GM23338 (cell line): ENCODE data around the gene MID1. TPM values are rescaled to one million over a fixed set of nuclear protein-coding genes. Genes with fewer than 3 reads are reported as not detected.
A peak's percentile ranks its signal among the peaks of the same experiment; 100 is the strongest.

Source experiments
- ATAC-seq: fragments of 200-7000 bp; cut with Tn5 transposase; 3 replicates; pipeline ENCODE4 v1.9.1; 2020
- DNase-seq: peaks from one replicate; pipeline ENCODE4 v3.0.0-alpha.2; 2015; ENCODE audit warnings: low spot score
- H2AFZ ChIP-seq: fragments of 200-600 bp; sonication (generic); 2 replicates; pipeline ENCODE4 v1.8.0; 2016; ENCODE audit warnings: antibody characterized with exemption, mild to moderate bottlenecking, moderate library complexity
- H3F3A ChIP-seq: fragments of 200-600 bp; sonication (generic); replicated peaks from 2 replicates; pipeline ENCODE4 v1.8.0; 2017; ENCODE audit warnings: antibody characterized with exemption, mixed run types, low read depth
- H3K27ac ChIP-seq: fragments of 200-600 bp; sonication (generic); 2 replicates; pipeline ENCODE4 v1.6.1; 2016; ENCODE audit warnings: low read depth
- H3K27me3 ChIP-seq: fragments of 200-600 bp; sonication (generic); 2 replicates; pipeline ENCODE4 v1.8.0; 2016; ENCODE audit warnings: mild to moderate bottlenecking, mixed run types, moderate library complexity; ENCODE audit not compliant: insufficient read depth
- H3K36me3 ChIP-seq: fragments of 200-600 bp; sonication (generic); 2 replicates; pipeline ENCODE4 v1.8.0; 2016; ENCODE audit warnings: mild to moderate bottlenecking; ENCODE audit not compliant: insufficient read depth
- H3K4me1 ChIP-seq: fragments of 200-600 bp; sonication (generic); 2 replicates; pipeline ENCODE4 v1.8.0; 2016; ENCODE audit warnings: mild to moderate bottlenecking, moderate library complexity; ENCODE audit not compliant: insufficient read depth
- H3K4me2 ChIP-seq: fragments of 200-600 bp; sonication (generic); 2 replicates; pipeline ENCODE4 v1.7.1; 2017; ENCODE audit warnings: mixed run types
- H3K4me3 ChIP-seq: fragments of 200-600 bp; sonication (generic); 2 replicates; pipeline ENCODE4 v1.6.1; 2016; ENCODE audit warnings: mixed run types
- H3K79me2 ChIP-seq: fragments of 200-600 bp; sonication (generic); replicated peaks from 2 replicates; pipeline ENCODE4 v1.8.0; 2017; ENCODE audit warnings: mild to moderate bottlenecking; ENCODE audit not compliant: insufficient read depth
- H3K9me2 ChIP-seq: fragments of 200-600 bp; sonication (generic); 2 replicates; pipeline ENCODE4 v1.8.0; 2017; ENCODE audit not compliant: insufficient read depth
- H4K20me1 ChIP-seq: fragments of 200-600 bp; sonication (generic); replicated peaks from 2 replicates; pipeline ENCODE4 v1.8.0; 2017; ENCODE audit warnings: mild to moderate bottlenecking; ENCODE audit not compliant: insufficient read depth
- H3K27ac Mint-ChIP-seq: 2 replicates; pipeline ENCODE4 v1.8.0; 2020; ENCODE audit warnings: inconsistent platforms, mild to moderate bottlenecking, moderate library complexity, mixed read lengths
- H3K27me3 Mint-ChIP-seq: 3 replicates; pipeline ENCODE4 v1.8.0; 2022; ENCODE audit warnings: low read depth, mild to moderate bottlenecking, moderate library complexity, mixed read lengths, inconsistent platforms; ENCODE audit not compliant: insufficient read depth, poor library complexity
- H3K36me3 Mint-ChIP-seq: 3 replicates; pipeline ENCODE4 v1.8.0; 2021; ENCODE audit warnings: low read depth, mild to moderate bottlenecking, inconsistent platforms, moderate library complexity, mixed read lengths
- H3K4me1 Mint-ChIP-seq: 3 replicates; pipeline ENCODE4 v1.8.0; 2020; ENCODE audit warnings: mild to moderate bottlenecking, inconsistent platforms, mixed read lengths
- H3K4me3 Mint-ChIP-seq: 3 replicates; pipeline ENCODE4 v1.8.0; 2021; ENCODE audit warnings: moderate library complexity, mild to moderate bottlenecking, inconsistent platforms, mixed read lengths
- H3K9me3 Mint-ChIP-seq: 3 replicates; pipeline ENCODE4 v1.8.0; 2020; ENCODE audit warnings: moderate library complexity, mild to moderate bottlenecking, inconsistent platforms, mixed read lengths
- CREB1 ChIP-seq: fragments of 250-450 bp; sonication (Bioruptor Pico); IDR thresholded peaks from 2 replicates; pipeline ENCODE4 v1.5.0; 2020; ENCODE audit warnings: low read depth, mild to moderate bottlenecking, moderate library complexity
- EZH2 ChIP-seq: fragments of 200-600 bp; sonication (generic); IDR thresholded peaks from one replicate; pipeline ENCODE4 v1.8.0; 2017; ENCODE audit warnings: antibody characterized with exemption, mild to moderate bottlenecking, low read depth; ENCODE audit not compliant: unreplicated experiment
- JUNB ChIP-seq: IDR thresholded peaks from one replicate; pipeline ENCODE4 v1.6.1; 2016; ENCODE audit warnings: antibody characterized with exemption; ENCODE audit not compliant: unreplicated experiment
- NANOG ChIP-seq: IDR thresholded peaks from 2 replicates; pipeline ENCODE4 v1.6.1; 2016; ENCODE audit warnings: antibody characterized with exemption, borderline replicate concordance
- POLR2AphosphoS5 ChIP-seq: IDR thresholded peaks from 2 replicates; pipeline ENCODE4 v1.6.1; 2016; ENCODE audit warnings: antibody characterized with exemption, low read depth
- ZNF114 ChIP-seq: fragments of 250-450 bp; sonication (Bioruptor Pico); IDR thresholded peaks from 2 replicates; pipeline ENCODE4 v1.5.0; 2020; ENCODE audit warnings: mild to moderate bottlenecking, moderate library complexity
- ZNF331 ChIP-seq: fragments of 250-450 bp; sonication (Bioruptor Pico); IDR thresholded peaks from 2 replicates; pipeline ENCODE4 v1.5.0; 2020; ENCODE audit warnings: low read depth, mild to moderate bottlenecking, moderate library complexity
- polyA plus RNA-seq: library from polyadenylated mRNA; unstranded; fragments of >200 nt; fragmentation: Nextera tagmentation; extraction: Ambion mirVana; gene quantifications from 2 replicates; pipeline ENCODE4 v1.2.1, GENCODE V29; 2016
- total RNA-seq: library from RNA; depleted of rRNA; stranded (reverse); fragments of >200 nt; shearing (Covaris generic); gene quantifications from 2 replicates; pipeline ENCODE4 v1.2.3, GENCODE V29; 2014
- TF ChIP-seq, protein P1 (sequence below): IDR thresholded peaks from one replicate; pipeline ENCODE4 v1.6.1; 2018; ENCODE audit warnings: antibody characterized with exemption; ENCODE audit not compliant: unreplicated experiment
- TF ChIP-seq, protein P2 (sequence below): IDR thresholded peaks from 2 replicates; pipeline ENCODE4 v1.6.1; 2016; ENCODE audit warnings: antibody characterized with exemption
- TF ChIP-seq, protein P3 (sequence below), 2 experiments: fragments of 200-600 bp in 1 of 2; sonication (generic) in 1 of 2; conservative IDR thresholded peaks; 2 replicates each; pipeline versions ENCODE4 v1.5.1 to v1.6.1; 2016 to 2017; ENCODE audit warnings: antibody characterized with exemption in 2 of 2, low read depth in 2 of 2, mild to moderate bottlenecking in 2 of 2, moderate library complexity in 1 of 2

The MID1 gene
- total and polyA plus RNA-seq, 2 experiments from 2014 or later, result 27.2 to 39.3 TPM

DNA sequence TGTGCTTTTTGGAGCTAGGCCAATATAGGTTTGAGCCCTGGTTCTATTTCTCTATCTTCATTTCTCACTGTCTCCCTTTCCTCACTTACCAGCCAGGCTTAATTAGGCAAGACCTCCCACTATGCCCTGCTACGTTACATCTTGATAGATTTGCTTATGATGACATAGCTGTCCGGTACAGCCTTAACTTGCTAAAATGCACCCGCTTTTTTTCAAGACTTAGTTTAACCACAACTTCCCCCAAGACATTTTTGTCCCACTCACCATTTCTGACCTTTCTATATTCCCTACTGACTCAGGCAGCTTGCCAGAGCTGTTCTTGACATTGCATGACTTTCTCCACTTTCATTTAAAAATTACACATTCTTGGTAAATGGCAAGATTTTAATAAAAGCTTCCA is 152.6 kb downstream of the MID1 start (continued):
- TF ChIP-seq, protein P1, sequence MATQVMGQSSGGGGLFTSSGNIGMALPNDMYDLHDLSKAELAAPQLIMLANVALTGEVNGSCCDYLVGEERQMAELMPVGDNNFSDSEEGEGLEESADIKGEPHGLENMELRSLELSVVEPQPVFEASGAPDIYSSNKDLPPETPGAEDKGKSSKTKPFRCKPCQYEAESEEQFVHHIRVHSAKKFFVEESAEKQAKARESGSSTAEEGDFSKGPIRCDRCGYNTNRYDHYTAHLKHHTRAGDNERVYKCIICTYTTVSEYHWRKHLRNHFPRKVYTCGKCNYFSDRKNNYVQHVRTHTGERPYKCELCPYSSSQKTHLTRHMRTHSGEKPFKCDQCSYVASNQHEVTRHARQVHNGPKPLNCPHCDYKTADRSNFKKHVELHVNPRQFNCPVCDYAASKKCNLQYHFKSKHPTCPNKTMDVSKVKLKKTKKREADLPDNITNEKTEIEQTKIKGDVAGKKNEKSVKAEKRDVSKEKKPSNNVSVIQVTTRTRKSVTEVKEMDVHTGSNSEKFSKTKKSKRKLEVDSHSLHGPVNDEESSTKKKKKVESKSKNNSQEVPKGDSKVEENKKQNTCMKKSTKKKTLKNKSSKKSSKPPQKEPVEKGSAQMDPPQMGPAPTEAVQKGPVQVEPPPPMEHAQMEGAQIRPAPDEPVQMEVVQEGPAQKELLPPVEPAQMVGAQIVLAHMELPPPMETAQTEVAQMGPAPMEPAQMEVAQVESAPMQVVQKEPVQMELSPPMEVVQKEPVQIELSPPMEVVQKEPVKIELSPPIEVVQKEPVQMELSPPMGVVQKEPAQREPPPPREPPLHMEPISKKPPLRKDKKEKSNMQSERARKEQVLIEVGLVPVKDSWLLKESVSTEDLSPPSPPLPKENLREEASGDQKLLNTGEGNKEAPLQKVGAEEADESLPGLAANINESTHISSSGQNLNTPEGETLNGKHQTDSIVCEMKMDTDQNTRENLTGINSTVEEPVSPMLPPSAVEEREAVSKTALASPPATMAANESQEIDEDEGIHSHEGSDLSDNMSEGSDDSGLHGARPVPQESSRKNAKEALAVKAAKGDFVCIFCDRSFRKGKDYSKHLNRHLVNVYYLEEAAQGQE, result no peak
- TF ChIP-seq ZNF331 (CRISPR knock-in tag), result no peak
- TF ChIP-seq JUNB, result no peak

DNA sequence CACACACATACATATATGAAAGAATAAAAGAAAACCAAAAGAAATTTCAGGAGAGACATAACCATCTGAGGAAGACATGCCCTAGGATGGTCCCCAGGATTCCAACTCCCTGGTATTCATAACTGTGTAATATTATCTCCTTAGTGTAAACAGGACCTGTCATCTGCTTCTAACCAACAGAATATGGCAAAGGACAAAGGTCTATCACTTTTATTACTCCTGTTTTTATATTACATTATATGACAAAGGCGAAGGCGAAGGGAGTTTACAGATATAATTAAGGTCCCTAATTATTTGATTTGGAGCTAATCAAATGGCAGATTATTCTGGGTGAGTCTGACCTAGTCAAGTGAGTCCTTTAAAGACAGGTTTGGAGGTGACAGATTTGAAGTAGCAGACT is 155.1 kb downstream of the MID1 start:
- H3F3A ChIP-seq, result no peaks in the 10 kb centered on the region
- no peaks in the 10 kb centered on the region for H3K9me2 ChIP-seq
- H3K4me3 ChIP-seq, result no peak overlapping the region
- H3K79me2 ChIP-seq, result no peaks in the 10 kb centered on the region
- Mint-ChIP-seq H3K4me1 (peaks cover 28% of the 10 kb centered on the region), H3K4me3 (no peak overlapping the region), H3K27ac (peak overlapping the region; percentile 65; the same call in 1 of the 2 replicates), H3K36me3 (peaks cover 36% of the 10 kb centered on the region), H3K27me3 (no peaks in the 10 kb centered on the region), H3K9me3 (no peaks in the 10 kb centered on the region)
- no peaks in the 10 kb centered on the region for H3K27me3 ChIP-seq
- DNase-seq (no peak), ATAC-seq (no peak)
- no peaks in the 10 kb centered on the region for H4K20me1 ChIP-seq
- H3K36me3 ChIP-seq, result peaks cover 2% of the 10 kb centered on the region; the same call in 1 of the 2 replicates
- no peaks in the 10 kb centered on the region for H3K4me1 ChIP-seq
- H3K27ac ChIP-seq, result no peak overlapping the region
- no peak overlapping the region for H3K4me2 ChIP-seq
- H2AFZ ChIP-seq, result no peak overlapping the region
- TF ChIP-seq POLR2AphosphoS5, result no peak
- TF ChIP-seq, protein P1, result no peak
- TF ChIP-seq CREB1 (CRISPR knock-in tag), result no peak
- TF ChIP-seq ZNF114 (CRISPR knock-in tag), result no peak
- TF ChIP-seq, protein P2, sequence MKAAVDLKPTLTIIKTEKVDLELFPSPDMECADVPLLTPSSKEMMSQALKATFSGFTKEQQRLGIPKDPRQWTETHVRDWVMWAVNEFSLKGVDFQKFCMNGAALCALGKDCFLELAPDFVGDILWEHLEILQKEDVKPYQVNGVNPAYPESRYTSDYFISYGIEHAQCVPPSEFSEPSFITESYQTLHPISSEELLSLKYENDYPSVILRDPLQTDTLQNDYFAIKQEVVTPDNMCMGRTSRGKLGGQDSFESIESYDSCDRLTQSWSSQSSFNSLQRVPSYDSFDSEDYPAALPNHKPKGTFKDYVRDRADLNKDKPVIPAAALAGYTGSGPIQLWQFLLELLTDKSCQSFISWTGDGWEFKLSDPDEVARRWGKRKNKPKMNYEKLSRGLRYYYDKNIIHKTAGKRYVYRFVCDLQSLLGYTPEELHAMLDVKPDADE, result no peak
- no peak for TF ChIP-seq EZH2
- TF ChIP-seq, protein P3, sequence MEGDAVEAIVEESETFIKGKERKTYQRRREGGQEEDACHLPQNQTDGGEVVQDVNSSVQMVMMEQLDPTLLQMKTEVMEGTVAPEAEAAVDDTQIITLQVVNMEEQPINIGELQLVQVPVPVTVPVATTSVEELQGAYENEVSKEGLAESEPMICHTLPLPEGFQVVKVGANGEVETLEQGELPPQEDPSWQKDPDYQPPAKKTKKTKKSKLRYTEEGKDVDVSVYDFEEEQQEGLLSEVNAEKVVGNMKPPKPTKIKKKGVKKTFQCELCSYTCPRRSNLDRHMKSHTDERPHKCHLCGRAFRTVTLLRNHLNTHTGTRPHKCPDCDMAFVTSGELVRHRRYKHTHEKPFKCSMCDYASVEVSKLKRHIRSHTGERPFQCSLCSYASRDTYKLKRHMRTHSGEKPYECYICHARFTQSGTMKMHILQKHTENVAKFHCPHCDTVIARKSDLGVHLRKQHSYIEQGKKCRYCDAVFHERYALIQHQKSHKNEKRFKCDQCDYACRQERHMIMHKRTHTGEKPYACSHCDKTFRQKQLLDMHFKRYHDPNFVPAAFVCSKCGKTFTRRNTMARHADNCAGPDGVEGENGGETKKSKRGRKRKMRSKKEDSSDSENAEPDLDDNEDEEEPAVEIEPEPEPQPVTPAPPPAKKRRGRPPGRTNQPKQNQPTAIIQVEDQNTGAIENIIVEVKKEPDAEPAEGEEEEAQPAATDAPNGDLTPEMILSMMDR (conservative IDR thresholded peaks at IDR 0.05; ENCODE audit: low read depth in 2 of 2), result no peak
- no peak for TF ChIP-seq ZNF331 (CRISPR knock-in tag)
- no peak for TF ChIP-seq NANOG
